HCT116 (cell line): ENCODE measurements around the gene PBX3. TPM values are rescaled to one million over a fixed set of nuclear protein-coding genes. Genes with fewer than 3 reads are reported as not detected.

ENCODE experiments used
- ATAC-seq: fragments of 200-7000 bp; cut with Tn5 transposase; 2 replicates; pipeline ENCODE4 v1.9.1; 2020; ENCODE audit warnings: mild to moderate bottlenecking, moderate library complexity
- BruUV-seq: library from RNA; stranded (reverse); fragments of 400-500 nt; replicated peaks from 2 replicates; lab custom pipeline; 2021; lab: Mats Ljungman, UMichigan
- CTCF ChIA-PET: fragments of 300-600 bp; sonication (Branson Sonifier 250); formaldehyde crosslinking; loops from one replicate; lab custom pipeline; 2021; ENCODE audit warnings: antibody characterized with exemption; lab: Charles Lee
- POLR2A ChIA-PET: fragments of 300-600, 350-600 bp; sonication (Branson Sonifier 250); formaldehyde crosslinking; loops from one replicate; lab custom pipeline; 2021; ENCODE audit warnings: antibody characterized with exemption; lab: Charles Lee
- RAD21 ChIA-PET, 2 experiments: fragments of 300-600 bp; sonication (Branson Sonifier 250); formaldehyde crosslinking; loops; one replicate each; lab custom pipeline; 2023; ENCODE audit warnings: low total read pairs in 2 of 2; ENCODE audit not compliant: uncharacterized antibody in 2 of 2, unreplicated experiment in 2 of 2, low non-redundant PET in 1 of 2; lab: Charles Lee
- DNase-seq: peaks from one replicate; pipeline ENCODE4 v3.0.0-alpha.2; 2010; ENCODE audit warnings: low read depth, low spot score
- H2AFZ ChIP-seq: fragments of 200-600 bp; shearing (Covaris generic), sonication (generic); 2 replicates; pipeline ENCODE4 v1.6.1; 2017; ENCODE audit warnings: low read depth, mixed run types, mixed read lengths, antibody characterized with exemption, low read length; ENCODE audit not compliant: poor library complexity, severe bottlenecking
- H3K27ac ChIP-seq: 2 replicates; pipeline ENCODE4 v1.5.1; 2012; ENCODE audit warnings: low read depth, low read length
- H3K27me3 ChIP-seq: fragments of 200-600 bp; sonication (generic); 2 replicates; pipeline ENCODE4 v1.6.1; 2016; ENCODE audit warnings: mixed run types, low read length, mixed read lengths; ENCODE audit not compliant: insufficient read depth
- H3K36me3 ChIP-seq, 2 experiments: fragments of 200-500 bp in 1 of 2; fragments of 200-600 bp in 1 of 2; sonication (Bioruptor generic) in 1 of 2; sonication (generic) in 1 of 2; 2 replicates each; pipeline versions ENCODE4 v1.5.1 to v1.6.1; 2014 to 2016; ENCODE audit warnings: low read length in 2 of 2, inconsistent platforms in 1 of 2, mixed read lengths in 1 of 2, mixed run types in 1 of 2; ENCODE audit not compliant: insufficient read depth in 2 of 2, control insufficient read depth in 1 of 2
- H3K4me1 ChIP-seq, 2 experiments: fragments of 200-600 bp in 1 of 2; sonication (generic) in 1 of 2; 2 replicates each; pipeline versions ENCODE4 v1.5.1 to v1.6.1; 2012 to 2017; ENCODE audit warnings: low read length in 2 of 2, inconsistent platforms in 1 of 2, mild to moderate bottlenecking in 1 of 2, mixed read lengths in 1 of 2, mixed run types in 1 of 2, moderate library complexity in 1 of 2; ENCODE audit not compliant: insufficient read depth in 2 of 2, control insufficient read depth in 1 of 2
- H3K4me2 ChIP-seq: fragments of 200-600 bp; sonication (generic); 2 replicates; pipeline ENCODE4 v1.6.1; 2017; ENCODE audit warnings: mixed run types, low read length, mixed read lengths
- H3K4me3 ChIP-seq, 2 experiments: fragments of 200-600 bp in 1 of 2; sonication (generic) in 1 of 2; replicated peaks in 1 of 2; 2 replicates each; pipeline ENCODE4 v1.5.1; 2011 to 2016; ENCODE audit warnings: low read length in 2 of 2, control low read depth in 1 of 2, low read depth in 1 of 2, mild to moderate bottlenecking in 1 of 2, mixed read lengths in 1 of 2, mixed run types in 1 of 2
- H3K79me2 ChIP-seq: fragments of 200-600 bp; sonication (generic); 2 replicates; pipeline ENCODE4 v1.6.1; 2017; ENCODE audit warnings: mild to moderate bottlenecking, mixed run types, low read length, moderate library complexity, mixed read lengths; ENCODE audit not compliant: insufficient read depth
- H3K9ac ChIP-seq: fragments of 200-600 bp; sonication (generic); 2 replicates; pipeline ENCODE4 v1.6.1; 2016; ENCODE audit warnings: low read length, mixed read lengths
- H3K9me2 ChIP-seq: fragments of 200-600 bp; sonication (generic), shearing (Covaris generic); 2 replicates; pipeline ENCODE4 v1.6.1; 2017; ENCODE audit warnings: mixed run types, mild to moderate bottlenecking, moderate library complexity; ENCODE audit not compliant: insufficient read depth
- H3K9me3 ChIP-seq, 2 experiments: fragments of 200-500 bp in 1 of 2; fragments of 200-600 bp in 1 of 2; sonication (Bioruptor generic) in 1 of 2; sonication (generic) in 1 of 2; 2 replicates each; pipeline ENCODE4 v1.6.1; 2014 to 2017; ENCODE audit warnings: low read length in 2 of 2, mixed read lengths in 2 of 2, inconsistent platforms in 1 of 2, low read depth in 1 of 2, mild to moderate bottlenecking in 1 of 2, mixed run types in 1 of 2, moderate library complexity in 1 of 2; ENCODE audit not compliant: control insufficient read depth in 1 of 2, insufficient read depth in 1 of 2
- H4K20me1 ChIP-seq: fragments of 200-600 bp; sonication (generic), shearing (Covaris generic); 2 replicates; pipeline ENCODE4 v1.6.1; 2017; ENCODE audit warnings: mixed run types, mild to moderate bottlenecking, moderate library complexity; ENCODE audit not compliant: insufficient read depth
- CBX3 ChIP-seq: IDR thresholded peaks from 2 replicates; pipeline ENCODE4 v1.6.1; 2012; ENCODE audit warnings: low read depth
- CEBPB ChIP-seq: IDR thresholded peaks from 2 replicates; pipeline ENCODE4 v1.6.1; 2012; ENCODE audit warnings: low read depth
- EGR1 ChIP-seq: IDR thresholded peaks from 2 replicates; pipeline ENCODE4 v1.6.1; 2012; ENCODE audit warnings: low read depth
- ELF1 ChIP-seq: IDR thresholded peaks from 2 replicates; pipeline ENCODE4 v1.6.1; 2012; ENCODE audit warnings: low read depth, borderline replicate concordance
- EZH2 ChIP-seq: fragments of 200-600 bp; sonication (generic); IDR thresholded peaks from 2 replicates; pipeline ENCODE4 v1.6.1; 2017; ENCODE audit warnings: antibody characterized with exemption, mixed run types
- EZH2phosphoT487 ChIP-seq: fragments of 200-600 bp; IDR thresholded peaks from 2 replicates; pipeline ENCODE4 v1.6.1; 2018; ENCODE audit warnings: antibody characterized with exemption, borderline replicate concordance
- JUND ChIP-seq: IDR thresholded peaks from 2 replicates; pipeline ENCODE4 v1.6.1; 2012
- POLR2A ChIP-seq: IDR thresholded peaks from 2 replicates; pipeline ENCODE4 v1.7.0; 2011; ENCODE audit warnings: borderline replicate concordance; ENCODE audit not compliant: insufficient read depth, insufficient read length; ENCODE audit errors: extremely low read depth
- RAD21 ChIP-seq: IDR thresholded peaks from 2 replicates; pipeline ENCODE4 v1.6.1; 2012; ENCODE audit warnings: low read depth, mild to moderate bottlenecking
- SP1 ChIP-seq: IDR thresholded peaks from 2 replicates; pipeline ENCODE4 v1.6.1; 2012; ENCODE audit warnings: low read depth
- SRF ChIP-seq: IDR thresholded peaks from 2 replicates; pipeline ENCODE4 v1.6.1; 2012; ENCODE audit warnings: low read depth
- ZNF274 ChIP-seq: fragments of 200-500 bp; sonication (Bioruptor generic); IDR thresholded peaks from 2 replicates; pipeline ENCODE4 v1.6.1; 2014; ENCODE audit warnings: mild to moderate bottlenecking, low read depth, low read length, inconsistent platforms
- intact Hi-C: fragments of 100-400 bp; cut with micrococcal nuclease; formaldehyde crosslinking; loops from 2 replicates; pipeline ENCODE4 v1.10.0; 2022
- total RNA-seq: library from RNA; stranded (reverse); gene quantifications from one replicate; pipeline ENCODE4 v1.2.1, GENCODE V29; 2021; ENCODE audit not compliant: unreplicated experiment
- TF ChIP-seq, protein P1 (sequence below): IDR thresholded peaks from 2 replicates; pipeline ENCODE4 v1.6.1; 2011; ENCODE audit warnings: mild to moderate bottlenecking, low read length, moderate library complexity; ENCODE audit not compliant: insufficient replicate concordance; ENCODE audit errors: extremely low read depth
- TF ChIP-seq, protein P2 (sequence below): IDR thresholded peaks from 2 replicates; pipeline ENCODE4 v1.6.1; 2012
- TF ChIP-seq, protein P3 (sequence below): IDR thresholded peaks from 2 replicates; pipeline ENCODE4 v1.6.1; 2012; ENCODE audit warnings: low read depth
- TF ChIP-seq, protein P4 (sequence below): IDR thresholded peaks from 2 replicates; pipeline ENCODE4 v1.6.1; 2012

Gene PBX3
- total RNA-seq, 1 experiment from 2014 or later = 13.5 TPM

DNA sequence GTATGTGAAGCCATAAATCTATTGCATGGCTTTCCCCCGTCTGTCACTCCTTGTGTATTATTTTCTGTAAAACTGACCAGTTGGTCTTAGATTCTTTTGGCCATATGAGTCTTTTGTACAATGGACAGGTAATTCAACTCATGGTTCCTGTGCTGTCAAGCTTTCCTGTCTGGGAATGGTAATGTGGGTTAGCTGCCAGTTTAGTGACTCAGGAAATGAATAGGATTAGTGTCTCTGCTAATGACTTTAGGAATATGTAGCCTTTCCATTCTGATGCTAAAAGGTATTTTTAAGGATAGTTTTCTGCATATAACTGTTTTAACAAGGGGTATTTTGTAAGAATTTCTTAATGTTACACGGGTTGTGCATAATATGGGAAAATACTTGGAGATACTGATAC lies 182.7 kb downstream of the PBX3 start (continued):
- TF ChIP-seq, protein P1, sequence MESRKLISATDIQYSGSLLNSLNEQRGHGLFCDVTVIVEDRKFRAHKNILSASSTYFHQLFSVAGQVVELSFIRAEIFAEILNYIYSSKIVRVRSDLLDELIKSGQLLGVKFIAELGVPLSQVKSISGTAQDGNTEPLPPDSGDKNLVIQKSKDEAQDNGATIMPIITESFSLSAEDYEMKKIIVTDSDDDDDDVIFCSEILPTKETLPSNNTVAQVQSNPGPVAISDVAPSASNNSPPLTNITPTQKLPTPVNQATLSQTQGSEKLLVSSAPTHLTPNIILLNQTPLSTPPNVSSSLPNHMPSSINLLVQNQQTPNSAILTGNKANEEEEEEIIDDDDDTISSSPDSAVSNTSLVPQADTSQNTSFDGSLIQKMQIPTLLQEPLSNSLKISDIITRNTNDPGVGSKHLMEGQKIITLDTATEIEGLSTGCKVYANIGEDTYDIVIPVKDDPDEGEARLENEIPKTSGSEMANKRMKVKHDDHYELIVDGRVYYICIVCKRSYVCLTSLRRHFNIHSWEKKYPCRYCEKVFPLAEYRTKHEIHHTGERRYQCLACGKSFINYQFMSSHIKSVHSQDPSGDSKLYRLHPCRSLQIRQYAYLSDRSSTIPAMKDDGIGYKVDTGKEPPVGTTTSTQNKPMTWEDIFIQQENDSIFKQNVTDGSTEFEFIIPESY = no peak
- no peak for TF ChIP-seq SRF

GRCh38 chr9:125931211-125931610 lies 184.0 kb downstream of the PBX3 start:
- Histone ChIP-seq H3K27ac (no peak overlapping the region), H4K20me1 (no peaks in the 10 kb centered on the region), H3K9ac (no peak overlapping the region), H3K4me1 (peaks cover 8 to 14% of the 10 kb centered on the region in 2 experiments), H3K9me3 (no peaks in the 10 kb centered on the region), H2AFZ (no peak overlapping the region), H3K4me3 (no peak overlapping the region), H3K9me2 (no peaks in the 10 kb centered on the region), H3K4me2 (no peak overlapping the region; the same call in 1 of the 2 replicates), H3K79me2 (no peaks in the 10 kb centered on the region), H3K27me3 (no peaks in the 10 kb centered on the region)
- intact Hi-C loops = no loop called here
- ATAC-seq = no peak
- CTCF ChIA-PET = no interaction called here
- RAD21 ChIA-PET = no interaction called here
- POLR2A ChIA-PET = no interaction called here
- no peak for DNase-seq
- no TSS peak for BruUV-seq
- TF ChIP-seq, protein P2, sequence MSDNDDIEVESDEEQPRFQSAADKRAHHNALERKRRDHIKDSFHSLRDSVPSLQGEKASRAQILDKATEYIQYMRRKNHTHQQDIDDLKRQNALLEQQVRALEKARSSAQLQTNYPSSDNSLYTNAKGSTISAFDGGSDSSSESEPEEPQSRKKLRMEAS = no peak
- no peak for TF ChIP-seq EZH2
- no peak for TF ChIP-seq EGR1
- no peak for TF ChIP-seq RAD21
- TF ChIP-seq, protein P3, sequence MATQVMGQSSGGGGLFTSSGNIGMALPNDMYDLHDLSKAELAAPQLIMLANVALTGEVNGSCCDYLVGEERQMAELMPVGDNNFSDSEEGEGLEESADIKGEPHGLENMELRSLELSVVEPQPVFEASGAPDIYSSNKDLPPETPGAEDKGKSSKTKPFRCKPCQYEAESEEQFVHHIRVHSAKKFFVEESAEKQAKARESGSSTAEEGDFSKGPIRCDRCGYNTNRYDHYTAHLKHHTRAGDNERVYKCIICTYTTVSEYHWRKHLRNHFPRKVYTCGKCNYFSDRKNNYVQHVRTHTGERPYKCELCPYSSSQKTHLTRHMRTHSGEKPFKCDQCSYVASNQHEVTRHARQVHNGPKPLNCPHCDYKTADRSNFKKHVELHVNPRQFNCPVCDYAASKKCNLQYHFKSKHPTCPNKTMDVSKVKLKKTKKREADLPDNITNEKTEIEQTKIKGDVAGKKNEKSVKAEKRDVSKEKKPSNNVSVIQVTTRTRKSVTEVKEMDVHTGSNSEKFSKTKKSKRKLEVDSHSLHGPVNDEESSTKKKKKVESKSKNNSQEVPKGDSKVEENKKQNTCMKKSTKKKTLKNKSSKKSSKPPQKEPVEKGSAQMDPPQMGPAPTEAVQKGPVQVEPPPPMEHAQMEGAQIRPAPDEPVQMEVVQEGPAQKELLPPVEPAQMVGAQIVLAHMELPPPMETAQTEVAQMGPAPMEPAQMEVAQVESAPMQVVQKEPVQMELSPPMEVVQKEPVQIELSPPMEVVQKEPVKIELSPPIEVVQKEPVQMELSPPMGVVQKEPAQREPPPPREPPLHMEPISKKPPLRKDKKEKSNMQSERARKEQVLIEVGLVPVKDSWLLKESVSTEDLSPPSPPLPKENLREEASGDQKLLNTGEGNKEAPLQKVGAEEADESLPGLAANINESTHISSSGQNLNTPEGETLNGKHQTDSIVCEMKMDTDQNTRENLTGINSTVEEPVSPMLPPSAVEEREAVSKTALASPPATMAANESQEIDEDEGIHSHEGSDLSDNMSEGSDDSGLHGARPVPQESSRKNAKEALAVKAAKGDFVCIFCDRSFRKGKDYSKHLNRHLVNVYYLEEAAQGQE = no peak
- TF ChIP-seq, protein P1 = no peak
- no peak for TF ChIP-seq SP1
- TF ChIP-seq CBX3 = no peak
- TF ChIP-seq, protein P4, sequence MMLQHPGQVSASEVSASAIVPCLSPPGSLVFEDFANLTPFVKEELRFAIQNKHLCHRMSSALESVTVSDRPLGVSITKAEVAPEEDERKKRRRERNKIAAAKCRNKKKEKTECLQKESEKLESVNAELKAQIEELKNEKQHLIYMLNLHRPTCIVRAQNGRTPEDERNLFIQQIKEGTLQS = no peak
- no peak for TF ChIP-seq POLR2A
- no peak for TF ChIP-seq SRF
- TF ChIP-seq ELF1 = no peak
- no peak for TF ChIP-seq ZNF274
- TF ChIP-seq JUND = no peak
- TF ChIP-seq CEBPB = no peak
- TF ChIP-seq EZH2phosphoT487 = no peak
- TF ChIP-seq, all 23 proteins: peak for 0
- no peaks in the 10 kb centered on the region for H3K36me3 ChIP-seq
